Endothelial cell of umbilical vein (primary cell): Measurements from ENCODE around the gene ARFIP1. TPM values are rescaled to one million over a fixed set of nuclear protein-coding genes. Genes with fewer than 3 reads are reported as not detected.

Experiments
- polyA plus RNA-seq, 4 experiments: library from polyadenylated mRNA; depleted of rRNA in 3 of 4; stranded (reverse) in 3 of 4; unstranded in 1 of 4; fragments of >200 nt; gene quantifications; 2 replicates each; pipeline versions ENCODE4 v1.2.1 to v1.2.3, GENCODE V29; 2011 to 2012; ENCODE audit warnings: missing spikeins in 1 of 4
- total RNA-seq: library from RNA; stranded (reverse); gene quantifications from 2 replicates; pipeline ENCODE4 v1.2.3, GENCODE V29; 2021

The ARFIP1 gene
- total and polyA plus RNA-seq, 2 donors (not counting 3 experiments of a cell fraction or from before 2014, with no cell fraction given) = 10.0 to 24.2 TPM

Other genes starting within 250 kb of the ARFIP1 start
- 27.9 and 28.1 TPM in 2 replicates for gene FBXW7, start 243.9 kb upstream of the ARFIP1 start, total RNA-seq
- gene FBXW7, start 243.9 kb upstream of the ARFIP1 start, polyA plus RNA-seq = 5.1 and 7.0 TPM in 2 replicates
- gene TMEM154, start 100.0 kb upstream of the ARFIP1 start, total RNA-seq = 43.6 and 50.0 TPM in 2 replicates
- 5.1 and 5.4 TPM in 2 replicates for gene TMEM154, start 100.0 kb upstream of the ARFIP1 start, polyA plus RNA-seq
- gene TIGD4, start 224 bp upstream of the ARFIP1 start, total RNA-seq = 0.14 and 0.18 TPM in 2 replicates
- gene TIGD4, start 224 bp upstream of the ARFIP1 start, polyA plus RNA-seq = 0.03 TPM in 1 of 2 replicates, not detected in the other
- gene FHDC1, start 156.4 kb downstream of the ARFIP1 start, total RNA-seq = 0.12 and 0.18 TPM in 2 replicates
- gene FHDC1, start 156.4 kb downstream of the ARFIP1 start, polyA plus RNA-seq = 0.03 and 0.06 TPM in 2 replicates